ENCODE results near the gene FMN2. TPM values are rescaled to one million over a fixed set of nuclear protein-coding genes. Genes with fewer than 3 reads are reported as not detected.

The FMN2 gene
- total RNA-seq, 1 donor from 2014 or later, result 13.2 TPM

- Mint-ChIP-seq H3K4me1 (no peaks in the 10 kb centered on the region), H3K36me3 (ENCODE audit: low read depth) (peaks cover 12% of the 10 kb centered on the region), H3K9me3 (no peaks in the 10 kb centered on the region), H3K27ac (ENCODE audit: unreplicated experiment) (no peak overlapping the region), H3K27me3 (ENCODE audit: low read depth) (no peaks in the 10 kb centered on the region), H3K4me3 (no peak overlapping the region)
- TF ChIP-seq CTCF (conservative IDR thresholded peaks at IDR 0.05), result no peak
- DNase-seq (ENCODE audit: low read depth, low spot score), result no peak
Measured at GRCh38 chr1:240136402-240136801, 44.7 kb downstream of the FMN2 start.

GRCh38 chr1:240138867-240139266, 47.2 kb downstream of the FMN2 start:
- Mint-ChIP-seq H3K4me3 (no peak overlapping the region), H3K9me3 (no peaks in the 10 kb centered on the region), H3K4me1 (no peaks in the 10 kb centered on the region), H3K36me3 (ENCODE audit: low read depth) (peaks cover 8% of the 10 kb centered on the region), H3K27ac (ENCODE audit: unreplicated experiment) (no peak overlapping the region), H3K27me3 (ENCODE audit: low read depth) (no peaks in the 10 kb centered on the region)
- no peak for DNase-seq (ENCODE audit: low read depth, low spot score)
- no peak for TF ChIP-seq CTCF (conservative IDR thresholded peaks at IDR 0.05)

GRCh38 chr1:240139511-240139910, 47.8 kb downstream of the FMN2 start:
- H3K27me3 Mint-ChIP-seq (ENCODE audit: low read depth), result no peaks in the 10 kb centered on the region
- H3K4me3 Mint-ChIP-seq, result no peak overlapping the region
- TF ChIP-seq CTCF (conservative IDR thresholded peaks at IDR 0.05), result no peak
- no peaks in the 10 kb centered on the region for H3K9me3 Mint-ChIP-seq
- no peak for DNase-seq (ENCODE audit: low read depth, low spot score)
- peaks cover 8% of the 10 kb centered on the region for H3K36me3 Mint-ChIP-seq (ENCODE audit: low read depth)
- H3K4me1 Mint-ChIP-seq, result no peaks in the 10 kb centered on the region
- no peak overlapping the region for H3K27ac Mint-ChIP-seq (ENCODE audit: unreplicated experiment)

GRCh38 chr1:240145120-240145519, 53.4 kb downstream of the FMN2 start:
- DNase-seq (ENCODE audit: low read depth, low spot score), result no peak
- Mint-ChIP-seq H3K36me3 (ENCODE audit: low read depth) (peaks cover 5% of the 10 kb centered on the region), H3K4me1 (no peaks in the 10 kb centered on the region), H3K27ac (ENCODE audit: unreplicated experiment) (no peak overlapping the region), H3K27me3 (ENCODE audit: low read depth) (no peaks in the 10 kb centered on the region), H3K9me3 (no peaks in the 10 kb centered on the region), H3K4me3 (no peak overlapping the region)
- no peak for TF ChIP-seq CTCF (conservative IDR thresholded peaks at IDR 0.05)

- Mint-ChIP-seq H3K4me3 (no peak overlapping the region), H3K9me3 (no peaks in the 10 kb centered on the region), H3K27ac (ENCODE audit: unreplicated experiment) (no peak overlapping the region), H3K36me3 (ENCODE audit: low read depth) (peaks cover 5% of the 10 kb centered on the region), H3K4me1 (no peaks in the 10 kb centered on the region), H3K27me3 (ENCODE audit: low read depth) (no peaks in the 10 kb centered on the region)
- no peak for DNase-seq (ENCODE audit: low read depth, low spot score)
- TF ChIP-seq CTCF (conservative IDR thresholded peaks at IDR 0.05), result no peak
Measured at GRCh38 chr1:240148333-240148732, 56.6 kb downstream of the FMN2 start.
